ENCODE measurements around the gene GP1BB.

GRCh38 chr22:19769393-19769715 lies 46.0 kb downstream of the GP1BB start:
- no peak for TF ChIP-seq CTCF (IDR thresholded peaks at IDR 0.05; ENCODE audit: low read length)
- TF ChIP-seq EZH2 (optimal IDR thresholded peaks at IDR 0.05; ENCODE audit: low read depth, low read length) = no peak
